B cell (primary cell): ENCODE measurements around the gene MAP3K4. TPM values are rescaled to one million over a fixed set of nuclear protein-coding genes. Genes with fewer than 3 reads are reported as not detected.

Experiments used
- ATAC-seq: fragments of 200-7000 bp; cut with Tn5 transposase; one replicate; pipeline ENCODE4 v1.10.0; 2021; ENCODE audit warnings: low read depth, mild to moderate bottlenecking, moderate number of reproducible peaks, moderate library complexity
- CTCF ChIA-PET: fragments of 350-600 bp; sonication (Branson Sonifier 250); formaldehyde crosslinking; loops from one replicate; lab custom pipeline; 2021; ENCODE audit warnings: antibody characterized with exemption, inconsistent platforms; lab: Charles Lee
- POLR2A ChIA-PET: fragments of 350-600 bp; sonication (Branson Sonifier 250); formaldehyde crosslinking; loops from one replicate; lab custom pipeline; 2021; ENCODE audit warnings: antibody characterized with exemption; lab: Charles Lee
- DNase-seq: peaks from one replicate; pipeline ENCODE4 v3.0.0; 2013
- H2AFZ ChIP-seq: 2 replicates; pipeline ENCODE4 v1.6.1; 2012; ENCODE audit warnings: mild to moderate bottlenecking, low read depth, low read length; ENCODE audit not compliant: insufficient read depth, poor library complexity, severe bottlenecking
- H3K27ac ChIP-seq, 2 donors: 1 replicate in 1 of 2; 2 replicates in 1 of 2; pipeline ENCODE4 v1.5.1; 2012 to 2013; ENCODE audit warnings: low read length in 2 of 2, mild to moderate bottlenecking in 2 of 2, moderate library complexity in 1 of 2
- H3K27me3 ChIP-seq, 4 experiments: fragments of 200-600 bp in 1 of 4; sonication (generic) in 1 of 4; replicated peaks in 1 of 4; 1 replicate in 2 of 4; 2 replicates in 2 of 4; pipeline versions ENCODE4 v1.6.1 to v1.7.0; 2013 to 2016; ENCODE audit warnings: low read length in 3 of 4, mild to moderate bottlenecking in 2 of 4, mixed read lengths in 1 of 4, moderate library complexity in 1 of 4; ENCODE audit not compliant: insufficient read depth in 4 of 4, control insufficient read depth in 3 of 4; ENCODE audit errors: control extremely low read depth in 1 of 4
- H3K36me3 ChIP-seq, 2 experiments: replicated peaks in 1 of 2; 1 replicate in 1 of 2; 2 replicates in 1 of 2; pipeline versions ENCODE4 v1.6.1 to v1.7.1; 2013; ENCODE audit warnings: low read length in 1 of 2; ENCODE audit not compliant: insufficient read depth in 2 of 2, control insufficient read depth in 1 of 2; ENCODE audit errors: control extremely low read depth in 1 of 2, extremely low read depth in 1 of 2
- H3K4me1 ChIP-seq, 2 donors: fragments of 200-600 bp in 1 of 2; sonication (generic) in 1 of 2; 1 replicate in 1 of 2; 2 replicates in 1 of 2; pipeline versions ENCODE4 v1.5.1 to v1.6.1; 2013 to 2017; ENCODE audit warnings: low read length in 2 of 2; ENCODE audit not compliant: control insufficient read depth in 2 of 2, insufficient read depth in 2 of 2
- H3K4me2 ChIP-seq: replicated peaks from 2 replicates; pipeline ENCODE3; 2012; ENCODE audit warnings: mild to moderate bottlenecking, low read depth, low read length; ENCODE audit not compliant: poor library complexity, severe bottlenecking
- H3K4me3 ChIP-seq, 5 experiments: fragments of 200-600 bp in 1 of 5; sonication (generic) in 1 of 5; 1 replicate in 3 of 5; 2 replicates in 2 of 5; pipeline versions ENCODE4 v1.5.1 to v1.7.0; 2011 to 2016; ENCODE audit warnings: low read length in 4 of 5, mild to moderate bottlenecking in 4 of 5, low read depth in 2 of 5, control low read depth in 1 of 5, moderate library complexity in 1 of 5; ENCODE audit not compliant: insufficient read depth in 1 of 5; ENCODE audit errors: control extremely low read depth in 1 of 5, extremely low read depth in 1 of 5
- H3K79me2 ChIP-seq: fragments of 200-600 bp; sonication (generic); one replicate; pipeline ENCODE4 v1.6.0; 2016; ENCODE audit warnings: low read length; ENCODE audit not compliant: control insufficient read depth, insufficient read depth
- H3K9ac ChIP-seq: fragments of 200-600 bp; sonication (generic); 2 replicates; pipeline ENCODE4 v1.6.1; 2017; ENCODE audit warnings: mild to moderate bottlenecking, low read length, moderate library complexity
- H3K9me3 ChIP-seq, 3 donors: one replicate each; pipeline versions ENCODE4 v1.6.1 to v1.7.1; 2013; ENCODE audit warnings: low read length in 2 of 3; ENCODE audit not compliant: control insufficient read depth in 2 of 3, insufficient read depth in 1 of 3; ENCODE audit errors: control extremely low read depth in 1 of 3
- H4K20me1 ChIP-seq: 2 replicates; pipeline ENCODE4 v1.6.0; 2012; ENCODE audit warnings: mild to moderate bottlenecking, low read length; ENCODE audit not compliant: insufficient read depth, control insufficient read depth, poor library complexity, severe bottlenecking
- H3K27ac Mint-ChIP-seq: one replicate; pipeline ENCODE4 v1.8.0; 2021; ENCODE audit warnings: mixed read lengths
- H3K27me3 Mint-ChIP-seq: one replicate; pipeline ENCODE4 v1.8.0; 2021; ENCODE audit warnings: mixed read lengths
- H3K4me1 Mint-ChIP-seq: one replicate; pipeline ENCODE4 v1.8.0; 2021; ENCODE audit warnings: mixed read lengths
- H3K4me3 Mint-ChIP-seq: one replicate; pipeline ENCODE4 v1.8.0; 2021; ENCODE audit warnings: mixed read lengths
- H3K9me3 Mint-ChIP-seq: one replicate; pipeline ENCODE4 v1.8.0; 2022; ENCODE audit warnings: mixed read lengths; ENCODE audit not compliant: insufficient read depth
- EZH2 ChIP-seq: IDR thresholded peaks from 2 replicates; pipeline ENCODE4 v1.6.1; 2012; ENCODE audit warnings: borderline replicate concordance, low read depth, mild to moderate bottlenecking, moderate library complexity, low read length; ENCODE audit not compliant: insufficient read depth, poor library complexity, severe bottlenecking
- WGBS: methylation state at CpG from one replicate; pipeline ENCODE4 v1.1.5; 2013; ENCODE audit warnings: missing lambda C conversion rate; ENCODE audit not compliant: insufficient coverage; 5-methylcytosine and 5-hydroxymethylcytosine counted together
- intact Hi-C: fragments of 100-400 bp; cut with micrococcal nuclease; formaldehyde crosslinking; loops from one replicate; pipeline ENCODE4 v1.10.0; 2022
- polyA plus RNA-seq: library from polyadenylated mRNA; depleted of rRNA; stranded (reverse); fragments of >200 nt; gene quantifications from 2 replicates; pipeline ENCODE4 v1.2.3, GENCODE V29; 2012
- total RNA-seq, 2 donors: library from RNA; stranded (reverse); fragments of 120-200 nt in 1 of 2; gene quantifications; 1 replicate in 1 of 2; 2 replicates in 1 of 2; pipeline versions ENCODE4 v1.2.3 to v1.2.4, GENCODE V29; 2013 to 2022
- TF ChIP-seq, protein P1 (sequence below): fragments of 200-600 bp; IDR thresholded peaks from one replicate; pipeline ENCODE4 v1.8.0; 2022; ENCODE audit warnings: antibody characterized with exemption, mild to moderate bottlenecking

Gene MAP3K4
- total and polyA plus RNA-seq, 2 donors (not counting 1 experiment from before 2014, with no cell fraction given) = 24.4 to 105 TPM

DNA sequence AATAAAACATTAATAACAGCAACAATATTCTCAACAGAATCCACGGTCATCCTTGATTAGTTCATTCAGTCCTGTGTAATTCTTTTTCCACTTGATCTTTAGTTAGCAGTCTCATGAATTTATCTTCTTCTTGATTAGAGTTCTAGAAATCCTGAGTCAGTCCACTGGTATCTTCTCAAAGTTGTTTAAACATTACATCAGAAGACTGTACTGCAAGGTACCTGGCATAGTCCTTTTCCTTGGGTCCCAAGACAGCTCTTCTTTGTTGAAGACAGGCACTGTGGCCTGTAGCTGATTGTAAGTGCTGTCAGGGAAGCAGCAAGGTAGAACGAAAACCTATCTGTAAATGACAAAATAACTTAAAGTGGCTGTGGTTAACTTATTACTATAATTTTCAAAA is 11.8 kb downstream of the MAP3K4 start:
- no peak for TF ChIP-seq EZH2
- H3K4me1 Mint-ChIP-seq = peaks cover 16% of the 10 kb centered on the region
- Histone ChIP-seq H3K4me1 (no peaks in the 10 kb centered on the region), H3K9me3 (no peaks in the 10 kb centered on the region), H3K4me2 (no peak overlapping the region), H3K36me3 (no peaks in the 10 kb centered on the region), H3K79me2 (peaks cover 89% of the 10 kb centered on the region), H3K4me3 (no peak overlapping the region), H3K27me3 (no peaks in the 10 kb centered on the region), H2AFZ (no peak overlapping the region), H3K27ac (no peak overlapping the region), H3K9ac (no peak overlapping the region), H4K20me1 (peaks cover 68% of the 10 kb centered on the region)
- intact Hi-C loops = no loop called here
- H3K27me3 Mint-ChIP-seq = no peaks in the 10 kb centered on the region
- ChIA-PET POLR2A (no interaction called here), CTCF (interaction anchor here (0.8 kb wide), 1 partner anchor 17 kb away, joined by 3 read pairs; no protein-coding TSS in a partner anchor)
- no CpG with 5 or more reads among the region's 2 CpGs for WGBS
- DNase-seq (no peak), ATAC-seq (no peak)
- no peak overlapping the region for H3K27ac Mint-ChIP-seq
- no peak overlapping the region for H3K4me3 Mint-ChIP-seq
- H3K9me3 Mint-ChIP-seq = no peaks in the 10 kb centered on the region

DNA sequence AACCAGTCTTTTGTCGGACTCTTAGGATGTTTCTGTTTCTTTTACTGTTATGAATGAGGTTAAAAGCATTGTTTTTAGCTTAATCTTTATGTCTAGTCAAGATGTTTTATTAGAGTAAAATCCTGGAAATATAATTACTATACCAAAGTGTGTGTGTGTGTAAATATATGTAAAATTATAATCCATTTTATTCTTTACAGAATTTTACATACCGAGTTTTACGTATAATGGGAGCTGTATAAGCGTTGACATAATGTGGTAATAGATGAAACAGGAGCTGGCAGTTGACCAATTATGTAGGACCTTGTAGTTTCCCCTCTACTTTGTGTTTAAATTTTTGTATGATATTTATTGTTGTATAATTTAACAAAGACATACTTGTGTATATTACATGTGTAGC is 16.7 kb downstream of the MAP3K4 start:
- ChIA-PET POLR2A (no interaction called here), CTCF (no interaction called here)
- Histone ChIP-seq H3K27me3 (no peaks in the 10 kb centered on the region), H3K4me1 (no peaks in the 10 kb centered on the region), H3K27ac (no peak overlapping the region), H3K9me3 (no peaks in the 10 kb centered on the region), H3K4me2 (no peak overlapping the region), H2AFZ (no peak overlapping the region), H3K79me2 (peaks cover 90% of the 10 kb centered on the region), H3K4me3 (no peak overlapping the region), H3K9ac (no peak overlapping the region), H3K36me3 (no peaks in the 10 kb centered on the region), H4K20me1 (peaks cover 47% of the 10 kb centered on the region)
- no CpG with 5 or more reads among the region's 4 CpGs for WGBS
- H3K4me1 Mint-ChIP-seq = peaks cover 23% of the 10 kb centered on the region
- H3K9me3 Mint-ChIP-seq = peaks cover 2% of the 10 kb centered on the region
- DNase-seq (no peak), ATAC-seq (no peak)
- no peak overlapping the region for H3K27ac Mint-ChIP-seq
- no peak overlapping the region for H3K4me3 Mint-ChIP-seq
- TF ChIP-seq EZH2 = no peak
- TF ChIP-seq, protein P1, sequence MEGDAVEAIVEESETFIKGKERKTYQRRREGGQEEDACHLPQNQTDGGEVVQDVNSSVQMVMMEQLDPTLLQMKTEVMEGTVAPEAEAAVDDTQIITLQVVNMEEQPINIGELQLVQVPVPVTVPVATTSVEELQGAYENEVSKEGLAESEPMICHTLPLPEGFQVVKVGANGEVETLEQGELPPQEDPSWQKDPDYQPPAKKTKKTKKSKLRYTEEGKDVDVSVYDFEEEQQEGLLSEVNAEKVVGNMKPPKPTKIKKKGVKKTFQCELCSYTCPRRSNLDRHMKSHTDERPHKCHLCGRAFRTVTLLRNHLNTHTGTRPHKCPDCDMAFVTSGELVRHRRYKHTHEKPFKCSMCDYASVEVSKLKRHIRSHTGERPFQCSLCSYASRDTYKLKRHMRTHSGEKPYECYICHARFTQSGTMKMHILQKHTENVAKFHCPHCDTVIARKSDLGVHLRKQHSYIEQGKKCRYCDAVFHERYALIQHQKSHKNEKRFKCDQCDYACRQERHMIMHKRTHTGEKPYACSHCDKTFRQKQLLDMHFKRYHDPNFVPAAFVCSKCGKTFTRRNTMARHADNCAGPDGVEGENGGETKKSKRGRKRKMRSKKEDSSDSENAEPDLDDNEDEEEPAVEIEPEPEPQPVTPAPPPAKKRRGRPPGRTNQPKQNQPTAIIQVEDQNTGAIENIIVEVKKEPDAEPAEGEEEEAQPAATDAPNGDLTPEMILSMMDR = no peak
- H3K27me3 Mint-ChIP-seq = no peaks in the 10 kb centered on the region
- intact Hi-C loops = no loop called here
